Duodenal mucosa (tissue), 2 donors: Measurements from ENCODE around the gene PLA2G3.

Source experiments
- H3K27ac ChIP-seq: one replicate; pipeline ENCODE4 v1.7.0; 2013; ENCODE audit warnings: low read depth, low read length
- H3K27me3 ChIP-seq, 2 donors: one replicate each; pipeline ENCODE4 v1.7.0; 2013; ENCODE audit warnings: low read length in 2 of 2, control low read depth in 1 of 2; ENCODE audit not compliant: insufficient read depth in 2 of 2, control insufficient read depth in 1 of 2
- H3K36me3 ChIP-seq, 2 donors: one replicate each; pipeline ENCODE4 v1.7.0; 2013; ENCODE audit warnings: low read length in 2 of 2, control low read depth in 1 of 2; ENCODE audit not compliant: insufficient read depth in 2 of 2, control insufficient read depth in 1 of 2
- H3K4me1 ChIP-seq, 2 donors: one replicate each; pipeline ENCODE4 v1.7.0; 2013; ENCODE audit warnings: low read length in 2 of 2, control low read depth in 1 of 2; ENCODE audit not compliant: insufficient read depth in 2 of 2, control insufficient read depth in 1 of 2
- H3K4me3 ChIP-seq, 2 donors: one replicate each; pipeline ENCODE4 v1.7.0; 2013; ENCODE audit warnings: low read length in 2 of 2, low read depth in 1 of 2
- H3K9ac ChIP-seq, 2 donors: one replicate each; pipeline ENCODE4 v1.7.0; 2013; ENCODE audit warnings: low read length in 2 of 2, low read depth in 1 of 2
- H3K9me3 ChIP-seq, 2 donors: one replicate each; pipeline ENCODE4 v1.7.0; 2013; ENCODE audit warnings: low read length in 2 of 2, control low read depth in 1 of 2; ENCODE audit not compliant: control insufficient read depth in 1 of 2

Gene PLA2G3

DNA sequence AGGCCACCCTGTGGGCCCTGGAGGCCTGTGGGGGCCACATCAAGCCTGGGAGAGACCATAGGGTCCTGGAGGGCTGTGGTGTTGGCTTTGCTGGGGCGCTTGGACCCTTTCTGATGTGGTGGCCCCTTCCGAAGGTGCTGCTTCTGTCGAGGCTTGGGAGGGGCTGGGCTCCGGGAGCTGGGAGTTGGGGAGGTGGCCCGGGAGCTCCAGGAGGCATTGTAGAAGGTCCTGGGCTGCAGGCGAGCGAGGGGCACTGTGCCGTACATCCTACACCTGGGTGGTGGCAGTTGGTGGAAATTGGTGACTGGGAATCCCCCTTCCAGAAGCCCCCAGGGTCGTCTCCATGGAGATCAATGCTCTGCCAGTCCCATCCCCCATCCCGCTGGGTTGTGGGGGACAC, 2.6 kb downstream of the PLA2G3 start:
- H3K27me3 ChIP-seq, result peaks cover 3 to 7% of the 10 kb centered on the region in 2 donors
- peaks cover 0 to 4% of the 10 kb centered on the region in 2 donors for H3K4me1 ChIP-seq
- H3K36me3 ChIP-seq, result peaks cover 0 to 9% of the 10 kb centered on the region in 2 donors
- no peak overlapping the region for H3K4me3 ChIP-seq
- no peak overlapping the region for H3K9ac ChIP-seq
- H3K27ac ChIP-seq, result no peak overlapping the region
- H3K9me3 ChIP-seq, result no peaks in the 10 kb centered on the region

DNA sequence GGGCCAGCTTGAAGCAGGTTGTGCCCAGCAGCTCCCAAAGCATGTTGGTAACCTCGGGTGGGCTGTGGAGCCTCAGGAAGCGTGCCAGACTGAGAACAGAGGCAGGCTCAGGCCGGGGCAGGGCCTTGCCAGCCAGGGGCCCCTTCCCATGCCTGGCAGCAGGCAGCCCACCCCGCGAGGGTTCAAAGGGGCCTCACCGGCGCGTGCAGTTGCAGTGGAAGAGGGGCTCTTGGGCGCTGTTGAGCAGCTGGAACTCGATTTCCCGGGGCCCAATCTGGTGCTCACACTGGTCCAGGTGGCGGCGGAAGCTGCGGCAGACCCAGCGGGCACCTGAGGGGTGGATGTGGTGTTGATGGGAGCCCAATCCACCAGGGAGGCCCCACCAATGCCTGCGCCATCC, 3.6 kb downstream of the PLA2G3 start:
- Histone ChIP-seq H3K36me3 (peaks cover 0 to 9% of the 10 kb centered on the region in 2 donors), H3K9ac (no peak overlapping the region), H3K4me3 (no peak overlapping the region), H3K4me1 (peaks cover 0 to 4% of the 10 kb centered on the region in 2 donors), H3K27ac (no peak overlapping the region), H3K27me3 (peaks cover 3 to 7% of the 10 kb centered on the region in 2 donors), H3K9me3 (no peaks in the 10 kb centered on the region)

DNA sequence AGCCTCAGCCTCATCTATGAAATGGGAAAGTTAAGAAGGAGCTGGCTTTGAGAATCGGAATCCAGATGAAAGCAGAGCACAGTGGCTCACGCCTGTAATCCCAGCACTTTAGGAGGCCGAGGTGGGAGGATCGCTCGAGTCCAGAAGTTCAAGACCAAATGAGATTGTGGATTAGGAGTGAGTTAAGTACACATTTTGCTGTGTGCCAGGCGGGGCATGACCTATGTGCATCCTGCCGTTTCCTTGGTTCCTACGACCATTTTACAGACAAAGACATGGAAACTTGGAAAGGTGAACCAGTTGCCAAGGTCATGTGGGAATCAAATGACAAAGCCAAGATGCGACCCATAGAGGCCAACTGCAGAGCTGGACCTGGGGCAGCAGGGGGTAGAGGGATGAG, 4.2 kb downstream of the PLA2G3 start:
- no peak overlapping the region for H3K27ac ChIP-seq
- H3K9ac ChIP-seq, result no peak overlapping the region
- peaks cover 3 to 7% of the 10 kb centered on the region in 2 donors for H3K27me3 ChIP-seq
- H3K4me3 ChIP-seq, result no peak overlapping the region
- peaks cover 0 to 4% of the 10 kb centered on the region in 2 donors for H3K4me1 ChIP-seq
- H3K9me3 ChIP-seq, result no peaks in the 10 kb centered on the region
- H3K36me3 ChIP-seq, result peaks cover 0 to 9% of the 10 kb centered on the region in 2 donors

DNA sequence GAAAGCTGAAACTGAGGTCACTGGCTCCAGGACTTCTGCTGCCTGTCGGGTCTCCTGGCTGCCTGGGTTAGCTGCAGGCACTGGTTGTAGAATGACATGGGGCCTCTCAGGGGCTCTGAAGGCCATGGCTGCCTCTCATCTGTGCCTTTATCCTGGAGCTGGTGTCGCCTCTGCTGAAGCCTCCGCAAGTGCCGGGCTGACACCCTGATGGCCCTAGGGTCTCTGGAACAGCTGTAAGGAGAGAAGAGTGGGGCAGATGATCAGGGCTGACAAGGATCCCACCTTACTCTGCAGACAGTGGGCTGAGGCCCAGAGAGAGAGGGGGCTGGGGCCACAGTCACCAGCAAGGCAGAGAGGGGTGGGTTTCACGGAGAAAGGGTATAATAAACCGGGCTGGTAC, 4.6 kb downstream of the PLA2G3 start:
- no peak overlapping the region for H3K9ac ChIP-seq
- no peak overlapping the region for H3K4me3 ChIP-seq
- no peak overlapping the region for H3K27ac ChIP-seq
- no peaks in the 10 kb centered on the region for H3K9me3 ChIP-seq
- peaks cover 3 to 7% of the 10 kb centered on the region in 2 donors for H3K27me3 ChIP-seq
- H3K36me3 ChIP-seq, result peaks cover 0 to 9% of the 10 kb centered on the region in 2 donors
- H3K4me1 ChIP-seq, result peaks cover 0 to 4% of the 10 kb centered on the region in 2 donors

DNA sequence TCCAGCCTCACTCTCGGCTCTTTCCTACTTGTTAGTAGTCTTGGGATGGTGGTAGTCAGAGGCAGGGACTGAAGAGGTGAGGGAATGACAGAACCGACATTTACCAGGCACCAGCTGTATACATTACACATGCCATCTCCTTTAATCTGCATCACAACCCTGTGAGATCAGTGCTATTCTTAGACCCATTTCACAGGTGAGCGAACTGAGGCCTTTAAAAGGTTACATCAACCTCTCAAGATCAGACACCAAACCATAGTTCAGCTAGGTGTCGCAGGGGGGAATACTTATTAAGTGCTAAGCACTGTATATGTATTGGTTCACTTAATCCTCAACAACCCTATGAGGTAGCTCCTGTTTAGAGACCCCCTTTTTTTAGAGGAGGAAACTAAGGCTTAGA, 5.6 kb downstream of the PLA2G3 start:
- peaks cover 0 to 4% of the 10 kb centered on the region in 2 donors for H3K27me3 ChIP-seq
- no peak overlapping the region for H3K9ac ChIP-seq
- no peaks in the 10 kb centered on the region for H3K9me3 ChIP-seq
- no peaks in the 10 kb centered on the region for H3K4me1 ChIP-seq
- no peak overlapping the region for H3K27ac ChIP-seq
- no peak overlapping the region for H3K4me3 ChIP-seq
- H3K36me3 ChIP-seq, result peaks cover 0 to 9% of the 10 kb centered on the region in 2 donors

DNA sequence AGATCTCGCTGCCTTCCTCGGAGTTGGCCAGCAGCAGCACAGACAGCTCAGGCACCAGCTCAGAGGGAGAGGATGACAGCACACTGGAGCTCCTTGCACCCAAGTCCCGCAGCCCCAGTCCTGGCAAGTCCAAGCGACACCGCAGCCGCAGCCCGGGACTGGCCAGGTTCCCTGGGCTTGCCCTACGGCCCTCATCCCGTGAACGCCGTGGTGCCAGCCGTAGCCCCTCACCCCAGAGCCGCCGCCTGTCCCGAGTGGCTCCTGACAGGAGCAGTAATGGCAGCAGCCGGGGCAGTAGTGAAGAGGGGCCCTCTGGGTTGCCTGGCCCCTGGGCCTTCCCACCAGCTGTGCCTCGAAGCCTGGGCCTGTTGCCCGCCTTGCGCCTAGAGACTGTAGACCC, 6.4 kb downstream of the PLA2G3 start:
- Histone ChIP-seq H3K9me3 (no peaks in the 10 kb centered on the region), H3K27ac (no peak overlapping the region), H3K9ac (no peak overlapping the region), H3K36me3 (peaks cover 0 to 9% of the 10 kb centered on the region in 2 donors), H3K27me3 (no peaks in the 10 kb centered on the region), H3K4me1 (no peaks in the 10 kb centered on the region), H3K4me3 (no peak overlapping the region)

DNA sequence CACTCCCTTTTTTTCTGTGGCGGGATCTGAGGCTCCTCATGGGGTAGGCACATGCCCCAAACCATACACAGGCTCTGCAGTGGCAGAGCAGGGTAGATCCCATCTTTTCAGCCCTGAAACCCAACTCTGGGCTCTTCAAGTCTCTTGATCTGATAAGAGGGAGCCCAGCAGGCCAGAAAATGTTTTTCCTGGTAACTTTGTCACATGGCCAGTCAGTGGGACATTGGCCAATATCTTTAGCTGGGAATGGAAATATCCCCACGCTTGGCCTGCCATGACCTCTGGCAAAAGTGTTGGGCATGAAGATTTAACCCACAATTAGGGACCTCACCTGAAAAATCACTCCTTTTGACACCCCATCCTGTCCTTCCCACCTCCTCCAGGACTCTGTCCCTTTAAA, 9.4 kb downstream of the PLA2G3 start:
- Histone ChIP-seq H3K4me1 (no peaks in the 10 kb centered on the region), H3K9me3 (no peaks in the 10 kb centered on the region), H3K27me3 (no peaks in the 10 kb centered on the region), H3K9ac (no peak overlapping the region), H3K4me3 (no peak overlapping the region), H3K36me3 (peaks cover 0 to 14% of the 10 kb centered on the region in 2 donors), H3K27ac (no peak overlapping the region)

DNA sequence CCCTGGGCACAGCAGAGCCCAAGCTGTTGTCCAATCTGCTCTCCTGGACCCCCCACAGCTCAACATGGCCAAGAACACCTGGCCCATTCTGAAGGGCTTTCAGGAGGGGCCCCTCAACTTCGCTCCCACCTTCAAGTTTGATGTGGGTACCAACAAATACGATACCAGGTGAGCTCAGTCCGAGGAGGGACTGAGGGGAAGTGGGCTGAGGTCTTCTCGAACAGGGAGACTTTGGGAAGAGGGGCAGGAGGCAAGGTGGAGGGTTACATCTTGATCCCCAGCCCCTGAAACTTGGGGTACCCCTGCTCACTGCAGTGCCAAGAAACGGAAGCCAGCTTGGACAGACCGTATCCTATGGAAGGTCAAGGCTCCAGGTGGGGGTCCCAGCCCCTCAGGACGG, 12.2 kb downstream of the PLA2G3 start:
- Histone ChIP-seq H3K4me1 (peaks cover 6 to 14% of the 10 kb centered on the region in 2 donors), H3K27me3 (no peaks in the 10 kb centered on the region), H3K4me3 (no peak overlapping the region), H3K9ac (no peak overlapping the region), H3K36me3 (peaks cover 0 to 7% of the 10 kb centered on the region in 2 donors), H3K27ac (no peak overlapping the region), H3K9me3 (no peaks in the 10 kb centered on the region)

DNA sequence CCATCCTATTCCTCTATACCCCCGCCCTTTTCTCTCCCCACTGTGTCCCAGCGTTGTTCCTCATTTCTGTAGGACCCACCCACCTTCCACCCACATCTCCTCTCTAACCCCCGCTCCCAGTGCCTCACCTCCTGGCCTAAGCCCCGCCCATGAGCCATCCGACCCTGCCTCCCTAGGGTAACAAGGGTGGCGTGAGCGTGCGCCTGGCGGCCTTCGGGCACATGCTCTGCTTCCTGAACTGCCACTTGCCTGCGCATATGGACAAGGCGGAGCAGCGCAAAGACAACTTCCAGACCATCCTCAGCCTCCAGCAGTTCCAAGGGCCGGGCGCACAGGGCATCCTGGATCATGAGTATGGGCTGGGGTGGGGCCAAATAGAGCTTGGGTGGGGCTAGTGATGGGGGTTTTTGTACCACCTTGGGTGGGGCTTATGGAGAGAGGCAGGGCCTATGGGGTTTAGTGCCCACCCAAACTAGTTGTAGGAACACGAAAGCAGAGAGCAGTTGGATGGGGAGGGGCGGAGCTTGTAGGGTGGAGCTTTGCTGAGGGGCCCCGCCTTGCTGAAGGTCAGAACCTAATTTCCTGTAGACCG, 13.0 kb downstream of the PLA2G3 start:
- no peaks in the 10 kb centered on the region for H3K27me3 ChIP-seq
- peaks cover 14 to 19% of the 10 kb centered on the region in 2 donors for H3K4me1 ChIP-seq
- no peak overlapping the region for H3K9ac ChIP-seq
- no peaks in the 10 kb centered on the region for H3K9me3 ChIP-seq
- no peak overlapping the region for H3K4me3 ChIP-seq
- no peak overlapping the region for H3K27ac ChIP-seq
- peaks cover 0 to 5% of the 10 kb centered on the region in 2 donors for H3K36me3 ChIP-seq

DNA sequence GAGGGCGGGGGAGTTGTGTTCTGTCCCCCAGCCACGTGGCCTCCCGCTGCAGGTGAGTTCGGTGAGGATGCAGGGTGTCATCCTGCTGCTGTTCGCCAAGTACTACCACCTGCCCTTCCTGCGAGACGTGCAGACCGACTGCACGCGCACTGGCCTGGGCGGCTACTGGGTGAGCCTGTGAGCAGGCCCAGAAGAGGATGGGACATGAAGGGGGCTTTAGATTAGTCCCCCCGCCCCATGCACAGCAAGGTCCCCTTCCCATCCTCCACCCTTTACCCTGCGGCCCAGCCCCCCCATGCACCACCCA, 13.5 kb downstream of the PLA2G3 start:
- Histone ChIP-seq H3K9ac (no peak overlapping the region), H3K4me1 (peaks cover 19 to 23% of the 10 kb centered on the region in 2 donors), H3K36me3 (peaks cover 0 to 5% of the 10 kb centered on the region in 2 donors), H3K4me3 (no peak overlapping the region), H3K9me3 (no peaks in the 10 kb centered on the region), H3K27me3 (no peaks in the 10 kb centered on the region), H3K27ac (no peak overlapping the region)
